GM15510 (cell line): ENCODE results near the gene GNAI2.

Experiments
- POLR2A ChIP-seq: IDR thresholded peaks from 3 replicates; pipeline ENCODE4 v1.6.1; 2011; ENCODE audit warnings: borderline replicate concordance; ENCODE audit not compliant: insufficient read length; ENCODE audit errors: extremely low read depth

Gene GNAI2

GRCh38 chr3:50279255-50280016 lies 43.4 kb downstream of the GNAI2 start:
- TF ChIP-seq POLR2A, result no peak

- no peak for TF ChIP-seq POLR2A
Observed at GRCh38 chr3:50286322-50287227, 50.6 kb downstream of the GNAI2 start.

DNA sequence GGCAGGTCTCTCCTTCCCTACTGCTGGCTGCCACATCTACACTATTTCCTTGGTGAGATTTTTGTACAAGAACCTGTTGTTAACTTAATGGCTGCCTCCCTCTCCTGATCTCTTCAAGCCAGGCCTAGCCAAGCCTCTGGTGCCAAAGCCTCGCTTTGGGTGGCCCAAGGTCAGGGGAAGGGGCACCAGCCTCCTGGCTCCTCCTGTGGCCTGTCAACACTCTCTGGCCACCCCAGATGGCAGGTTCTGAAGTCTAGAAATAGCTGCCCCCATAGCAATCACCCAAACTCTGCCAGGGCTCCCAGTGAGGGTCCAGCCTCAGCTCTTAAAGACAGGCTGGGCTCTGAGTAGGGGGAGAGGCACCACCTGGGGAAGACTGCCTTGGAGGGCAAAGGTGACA lies 51.3 kb downstream of the GNAI2 start:
- TF ChIP-seq POLR2A, result no peak

DNA sequence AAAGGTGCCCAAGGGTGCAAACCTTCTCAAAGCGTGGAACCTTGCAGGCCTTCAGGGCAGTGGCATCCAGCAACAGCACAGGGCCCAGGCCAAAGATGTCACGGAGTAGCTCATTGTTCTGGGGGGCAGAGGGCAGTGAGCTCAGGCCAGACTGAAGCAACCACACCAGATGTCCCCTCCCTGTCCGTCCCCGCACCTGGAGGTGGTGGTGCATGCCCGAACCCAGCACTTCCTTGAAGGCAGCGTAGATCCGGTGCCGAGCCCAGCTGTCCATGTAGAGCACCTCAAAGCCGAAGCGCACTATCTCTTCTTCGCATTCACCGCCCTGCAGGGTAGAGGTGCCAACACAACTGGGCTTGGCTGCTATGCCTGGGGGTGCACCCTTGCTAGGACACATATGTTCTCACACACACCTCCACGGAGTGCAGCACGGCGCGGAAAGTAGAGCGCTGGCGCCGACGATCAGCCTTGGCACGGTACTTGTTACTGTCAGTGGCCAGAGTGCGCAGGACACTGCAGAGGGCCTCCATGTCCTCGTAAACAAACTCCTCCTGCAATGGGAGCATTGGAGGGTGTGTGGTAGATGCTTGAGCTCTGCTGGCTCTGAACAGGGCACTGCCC lies 52.5 kb downstream of the GNAI2 start:
- no peak for TF ChIP-seq POLR2A

DNA sequence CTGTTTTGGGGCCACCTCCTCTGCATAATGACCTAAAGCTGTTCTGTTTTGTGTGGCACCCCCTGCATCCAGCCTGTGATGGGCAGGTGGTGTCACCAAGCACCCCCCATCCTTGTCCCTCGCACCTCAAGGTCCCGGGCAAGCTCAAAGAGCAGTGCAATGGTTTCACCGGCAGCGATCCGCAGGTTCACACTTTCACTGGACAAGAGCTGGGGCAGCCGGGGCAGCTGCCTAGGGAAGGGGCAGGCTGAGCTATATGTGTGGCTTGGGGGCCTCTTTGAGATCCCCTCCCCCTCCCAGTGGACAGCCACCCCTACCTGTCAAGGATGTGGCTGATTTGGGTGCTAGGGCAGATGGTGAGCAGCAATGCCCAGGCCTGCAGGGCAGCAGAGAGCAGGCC lies 53.1 kb downstream of the GNAI2 start:
- TF ChIP-seq POLR2A, result no peak

DNA sequence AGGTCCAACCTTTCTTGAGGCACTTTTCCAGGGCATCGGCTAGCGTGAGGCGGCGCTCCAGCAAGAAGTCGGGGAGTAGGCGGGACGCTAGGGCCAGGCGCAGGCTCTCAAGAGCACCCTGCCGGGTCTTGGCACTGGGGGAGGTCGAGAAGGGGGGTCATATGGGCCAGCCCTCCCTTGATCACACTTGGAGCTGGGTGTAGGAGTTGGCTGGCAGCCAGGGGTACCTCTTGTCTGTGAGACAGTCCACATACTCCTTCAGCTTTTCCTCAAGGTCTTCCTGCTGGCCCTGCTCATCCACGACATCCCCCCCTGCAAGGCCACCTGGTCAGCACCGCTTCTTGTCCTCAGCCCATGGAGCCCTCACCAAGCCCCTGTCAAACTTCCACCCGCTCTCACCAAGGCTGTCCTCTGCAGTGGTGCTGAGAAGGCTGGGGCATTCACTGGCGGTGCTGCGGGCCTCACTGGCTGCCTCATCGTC lies 54.2 kb downstream of the GNAI2 start:
- TF ChIP-seq POLR2A, result no peak

DNA sequence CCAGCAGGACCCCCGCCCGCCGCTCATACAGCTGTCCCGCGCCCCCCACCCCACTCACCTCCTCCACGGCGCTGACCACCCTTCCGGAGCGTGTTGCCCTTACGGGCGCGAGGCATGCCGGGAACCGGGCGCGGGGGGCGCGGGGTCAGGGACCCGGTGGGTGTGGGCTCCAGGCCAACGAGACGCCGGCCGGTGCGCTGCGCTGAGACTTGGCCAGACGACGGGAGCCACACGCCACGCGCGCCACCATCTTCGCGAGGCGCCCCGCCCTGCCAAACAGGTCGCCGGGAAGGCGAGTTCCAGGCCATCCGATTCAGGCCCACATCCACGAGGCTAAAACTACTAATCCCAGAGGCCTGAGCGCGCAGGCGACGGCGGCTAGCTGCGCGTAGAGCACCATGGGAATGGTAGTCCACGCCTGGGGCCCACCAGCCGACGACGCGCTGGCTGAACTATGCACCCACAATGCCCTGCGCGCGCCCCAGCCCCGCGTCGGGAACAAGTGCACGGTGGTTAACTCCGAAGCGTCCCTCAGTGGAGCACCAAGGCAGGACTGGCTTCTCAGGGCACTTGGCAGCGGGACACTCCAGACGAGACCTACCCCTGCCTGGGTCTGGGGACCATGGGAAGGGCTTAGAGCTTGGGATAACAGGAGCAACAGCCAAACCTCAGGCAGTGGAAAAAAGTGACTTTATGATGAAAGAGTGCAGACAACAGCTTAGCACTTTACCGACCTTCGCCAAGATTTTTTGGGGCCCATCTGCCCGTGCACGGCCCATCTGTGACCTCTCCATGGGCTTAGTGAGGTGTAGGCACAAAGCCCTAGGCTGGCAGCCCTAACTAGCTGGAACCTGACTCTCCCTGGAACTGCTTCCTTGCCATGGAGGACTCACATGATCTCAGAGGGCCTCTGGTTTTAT lies 56.4 kb downstream of the GNAI2 start, which contains the start of gene IFRD2:
Gene IFRD2, minus strand, starts transcription at position 271 of the 920 bp plus-strand sequence. Its CDS starts 155 bp downstream, at position 116.
- TF ChIP-seq POLR2A, result peak; percentile 59

- no peak for TF ChIP-seq POLR2A
Observed at GRCh38 chr3:50293079-50293801, 57.2 kb downstream of the GNAI2 start.

DNA sequence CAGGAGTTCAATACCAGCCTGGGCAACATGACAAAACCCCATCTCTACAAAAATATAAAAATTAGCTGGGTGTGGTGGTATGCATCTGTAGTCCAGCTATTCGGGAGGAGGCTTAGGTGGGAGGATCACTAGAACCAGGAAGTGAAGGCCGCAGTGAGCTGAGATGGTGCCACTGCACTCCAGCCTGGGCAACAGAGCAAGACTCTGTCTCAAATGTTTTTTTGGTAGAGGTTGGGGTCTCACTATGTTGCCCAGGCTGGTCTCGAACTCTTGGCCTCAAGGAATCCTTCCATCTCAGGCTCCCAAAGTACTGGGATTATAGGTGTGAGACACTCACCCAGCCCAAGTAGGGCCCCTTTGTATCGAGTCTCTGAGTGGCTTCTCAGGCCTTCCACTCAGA lies 58.1 kb downstream of the GNAI2 start:
- no peak for TF ChIP-seq POLR2A

- no peak for TF ChIP-seq POLR2A
Observed at GRCh38 chr3:50294492-50295403, 58.7 kb downstream of the GNAI2 start.

- no peak for TF ChIP-seq POLR2A
Observed at GRCh38 chr3:50295553-50296431, 59.8 kb downstream of the GNAI2 start.
